Hepatic stellate cell (primary cell): Measurements from ENCODE around the gene GPR27.
A peak's percentile ranks its signal among the peaks of the same experiment; 100 is the strongest.

Experiments
- DNase-seq: peaks from one replicate; pipeline ENCODE4 v3.0.0; 2011; ENCODE audit warnings: low spot score

GPR27 gene, protein sequence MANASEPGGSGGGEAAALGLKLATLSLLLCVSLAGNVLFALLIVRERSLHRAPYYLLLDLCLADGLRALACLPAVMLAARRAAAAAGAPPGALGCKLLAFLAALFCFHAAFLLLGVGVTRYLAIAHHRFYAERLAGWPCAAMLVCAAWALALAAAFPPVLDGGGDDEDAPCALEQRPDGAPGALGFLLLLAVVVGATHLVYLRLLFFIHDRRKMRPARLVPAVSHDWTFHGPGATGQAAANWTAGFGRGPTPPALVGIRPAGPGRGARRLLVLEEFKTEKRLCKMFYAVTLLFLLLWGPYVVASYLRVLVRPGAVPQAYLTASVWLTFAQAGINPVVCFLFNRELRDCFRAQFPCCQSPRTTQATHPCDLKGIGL

DNA sequence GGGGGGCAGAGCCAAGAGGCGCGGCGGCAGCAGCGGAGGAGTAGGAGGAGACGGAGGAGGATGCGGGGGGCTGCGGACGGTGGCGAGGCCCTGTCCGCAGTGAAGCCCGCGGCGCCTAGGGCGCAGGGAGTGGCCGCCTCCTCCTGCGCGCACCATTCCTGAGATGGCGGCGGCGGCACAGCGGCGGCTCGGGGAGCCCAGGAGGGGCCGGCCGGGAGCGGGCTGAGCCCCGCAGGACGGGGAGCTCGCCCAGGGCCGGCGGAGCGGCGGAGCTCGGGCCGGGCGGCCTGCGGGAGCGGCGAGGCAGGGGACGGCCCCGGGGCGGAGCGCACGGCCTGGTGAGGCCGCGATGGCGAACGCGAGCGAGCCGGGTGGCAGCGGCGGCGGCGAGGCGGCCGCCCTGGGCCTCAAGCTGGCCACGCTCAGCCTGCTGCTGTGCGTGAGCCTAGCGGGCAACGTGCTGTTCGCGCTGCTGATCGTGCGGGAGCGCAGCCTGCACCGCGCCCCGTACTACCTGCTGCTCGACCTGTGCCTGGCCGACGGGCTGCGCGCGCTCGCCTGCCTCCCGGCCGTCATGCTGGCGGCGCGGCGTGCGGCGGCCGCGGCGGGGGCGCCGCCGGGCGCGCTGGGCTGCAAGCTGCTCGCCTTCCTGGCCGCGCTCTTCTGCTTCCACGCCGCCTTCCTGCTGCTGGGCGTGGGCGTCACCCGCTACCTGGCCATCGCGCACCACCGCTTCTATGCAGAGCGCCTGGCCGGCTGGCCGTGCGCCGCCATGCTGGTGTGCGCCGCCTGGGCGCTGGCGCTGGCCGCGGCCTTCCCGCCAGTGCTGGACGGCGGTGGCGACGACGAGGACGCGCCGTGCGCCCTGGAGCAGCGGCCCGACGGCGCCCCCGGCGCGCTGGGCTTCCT is at the start of gene GPR27:
GPR27 (plus strand) TSS at position 155 of the 909 bp plus-strand sequence; CDS start at position 350, 195 bp downstream.
- no peak for DNase-seq

DNA sequence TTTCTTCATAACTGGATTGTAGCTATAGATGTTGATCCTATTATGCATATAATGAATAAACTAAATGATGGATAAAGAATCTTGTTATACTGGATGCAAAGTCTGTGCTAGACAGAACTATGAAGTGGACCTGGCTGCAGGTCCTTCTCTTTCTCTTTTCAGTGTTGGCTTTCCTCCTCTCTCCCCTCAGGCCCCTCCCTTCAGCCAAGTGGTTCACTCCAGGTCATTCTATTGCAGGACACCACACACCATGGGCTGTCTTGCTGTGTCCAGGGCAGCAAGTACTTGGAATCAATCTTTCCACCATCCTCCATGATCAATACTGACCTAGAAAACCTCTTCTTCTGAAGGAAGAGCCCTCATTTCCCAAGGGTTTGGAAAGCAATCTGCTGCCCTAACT is 48.7 kb upstream of the GPR27 start:
- no peak for DNase-seq

DNA sequence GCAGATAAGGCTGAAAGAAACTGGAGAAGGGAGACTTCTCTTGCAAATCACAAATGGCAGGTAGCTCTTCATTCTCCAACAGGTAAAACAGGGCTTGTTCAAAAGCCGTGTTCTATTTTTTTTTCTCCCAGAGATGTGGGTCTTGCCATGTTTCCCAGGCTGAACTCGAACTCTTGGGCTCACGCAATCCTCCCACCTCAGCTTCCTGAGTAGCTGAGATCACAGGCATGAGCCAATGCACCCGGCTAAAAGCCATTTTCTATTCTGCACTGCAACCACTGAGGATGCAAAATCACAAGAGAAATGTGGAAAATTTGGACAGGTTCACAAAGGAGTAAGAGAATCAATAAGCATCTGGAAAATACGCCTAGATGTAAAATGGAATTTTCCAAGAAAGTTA is 48.0 kb upstream of the GPR27 start:
- DNase-seq, result no peak

DNA sequence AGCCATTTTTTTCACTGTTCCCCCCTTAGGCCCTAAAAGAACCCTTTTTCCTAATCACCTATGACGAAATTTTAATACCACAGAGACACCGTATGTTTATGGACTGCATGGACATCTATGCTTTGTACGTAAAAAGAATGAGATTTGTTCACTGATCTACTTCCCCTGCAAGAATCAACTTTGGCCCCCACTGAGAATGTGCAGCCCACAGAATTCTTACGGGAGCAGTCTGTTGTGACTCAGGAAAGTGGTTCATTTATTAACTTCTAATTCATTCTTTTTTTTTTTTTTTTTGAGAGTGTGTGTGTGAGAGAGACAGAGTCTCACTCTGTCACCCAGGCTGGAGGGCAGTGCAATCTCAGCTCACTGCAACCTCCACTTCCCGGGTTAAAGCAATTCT is 46.1 kb upstream of the GPR27 start:
- no peak for DNase-seq

DNA sequence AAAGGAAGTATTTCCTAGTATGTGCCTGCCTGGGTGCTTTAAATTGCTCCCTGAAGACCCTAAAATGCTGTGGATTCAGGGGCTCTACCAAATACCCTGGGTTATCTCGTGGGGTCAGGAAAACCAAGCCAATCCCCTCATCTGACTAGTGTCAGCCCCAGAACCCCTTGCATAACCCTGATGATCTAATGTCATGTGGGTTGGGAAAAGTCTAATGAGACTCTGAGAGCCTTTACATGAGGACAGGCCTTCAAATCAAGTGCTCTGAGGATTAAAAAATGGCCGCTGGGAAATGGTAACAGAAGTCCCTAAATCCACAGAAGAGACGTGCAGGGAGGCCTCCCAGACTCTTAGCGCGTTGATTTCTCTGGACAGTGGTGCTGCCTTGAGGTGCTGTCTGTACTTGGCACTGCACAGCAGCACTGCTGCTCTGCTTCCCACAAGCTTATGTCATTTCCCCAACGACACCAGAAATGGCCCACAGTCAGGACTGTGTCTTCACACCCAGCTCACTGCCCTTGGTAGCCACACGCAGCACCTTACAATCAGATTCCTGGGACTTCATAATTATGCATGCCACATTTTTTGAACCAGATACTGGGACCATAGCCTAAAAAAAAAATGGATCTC is 45.1 kb upstream of the GPR27 start:
- DNase-seq, result no peak

DNA sequence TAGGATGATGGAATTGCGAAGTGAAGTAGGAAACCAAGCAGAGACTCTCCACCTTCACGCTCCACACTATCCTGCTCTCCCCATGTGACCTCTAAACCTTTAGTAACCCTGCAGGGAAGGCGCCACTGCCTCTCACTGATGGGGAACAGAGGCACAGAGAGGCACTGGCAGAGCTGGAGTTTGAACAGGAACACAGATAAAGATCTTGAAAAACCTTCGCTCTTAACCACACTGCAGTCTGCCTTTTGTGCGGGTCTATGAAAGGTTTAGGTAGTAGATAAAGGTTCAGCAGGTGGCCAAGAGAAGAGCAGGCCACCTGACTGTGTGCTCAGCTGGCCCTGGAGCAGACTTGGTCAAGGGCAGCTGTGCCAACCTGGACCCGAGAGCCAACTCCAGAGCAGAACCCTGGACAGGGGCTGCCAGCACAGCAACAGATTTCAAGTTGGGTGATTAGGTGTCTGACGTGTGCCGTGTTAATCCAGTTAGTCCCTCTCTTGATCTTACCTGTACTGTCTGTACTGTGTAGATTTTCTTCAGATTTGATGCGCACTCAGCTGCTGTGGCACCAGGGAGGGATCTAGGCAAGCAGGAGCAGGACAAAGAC is 43.6 kb upstream of the GPR27 start:
- DNase-seq, result no peak

DNA sequence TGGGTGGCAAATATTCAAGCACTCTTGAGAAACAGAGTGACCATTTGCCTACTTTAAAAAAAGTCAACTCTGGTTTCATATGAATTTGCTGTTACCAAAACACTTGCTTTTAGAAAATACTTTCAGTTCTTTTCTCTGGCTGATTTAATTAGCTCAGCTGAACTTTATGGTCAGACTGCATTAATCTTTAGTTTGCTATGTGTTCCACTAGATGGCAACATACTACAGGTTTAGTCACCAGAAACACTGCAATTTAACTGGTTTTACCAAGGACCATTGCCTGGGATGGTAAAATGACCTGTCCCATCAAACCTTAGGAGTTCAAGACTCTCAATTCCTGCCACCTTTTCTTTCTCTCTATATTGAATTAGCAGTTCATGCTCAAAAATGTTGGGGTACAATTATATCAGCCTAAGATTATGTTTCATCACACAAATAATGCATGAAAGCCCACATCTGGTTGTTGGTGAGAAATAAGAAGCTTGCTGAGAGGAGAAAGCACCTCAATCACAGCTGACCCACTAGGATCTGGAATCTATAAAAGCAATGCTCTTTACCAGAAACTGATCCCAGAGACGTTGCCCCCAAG is 42.7 kb upstream of the GPR27 start:
- peak; percentile 53 for DNase-seq

DNA sequence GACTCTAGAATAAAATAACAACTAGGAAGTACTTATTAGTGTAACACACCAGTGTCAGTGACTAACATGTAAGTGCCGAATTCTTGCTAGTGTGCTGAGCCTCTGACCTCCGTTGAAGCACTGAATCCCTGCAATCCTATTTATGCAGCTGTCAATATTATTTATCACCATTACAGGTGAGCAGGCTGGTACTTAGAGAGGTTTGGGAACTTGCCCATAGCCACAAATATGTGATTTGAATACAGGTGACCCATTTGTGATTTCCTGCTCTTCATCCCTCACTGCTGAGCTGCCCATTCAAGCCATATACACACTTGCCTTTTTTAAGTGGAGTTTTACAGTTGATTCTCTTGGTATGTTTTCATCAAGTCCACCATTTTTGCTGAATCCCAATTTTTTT is 40.6 kb upstream of the GPR27 start:
- DNase-seq, result no peak

DNA sequence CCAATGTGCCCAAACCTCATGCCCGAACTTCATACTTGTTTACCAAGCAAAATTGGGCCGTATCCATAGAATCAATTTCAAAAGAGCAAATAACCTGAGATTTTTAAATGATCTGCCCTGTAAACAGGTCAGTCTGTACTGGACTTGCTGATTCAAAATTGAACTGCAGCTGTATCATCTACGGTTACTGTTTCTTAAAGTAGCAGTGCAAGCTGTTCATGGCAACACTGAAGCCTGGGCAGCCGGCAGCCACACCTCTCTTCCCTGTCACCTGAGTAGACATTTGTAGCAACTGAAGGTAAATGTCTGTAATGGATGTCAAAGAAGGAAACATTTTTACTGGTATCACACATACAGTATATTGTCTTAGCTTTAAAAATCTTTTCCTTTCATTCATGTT is 39.1 kb upstream of the GPR27 start:
- DNase-seq, result no peak

DNA sequence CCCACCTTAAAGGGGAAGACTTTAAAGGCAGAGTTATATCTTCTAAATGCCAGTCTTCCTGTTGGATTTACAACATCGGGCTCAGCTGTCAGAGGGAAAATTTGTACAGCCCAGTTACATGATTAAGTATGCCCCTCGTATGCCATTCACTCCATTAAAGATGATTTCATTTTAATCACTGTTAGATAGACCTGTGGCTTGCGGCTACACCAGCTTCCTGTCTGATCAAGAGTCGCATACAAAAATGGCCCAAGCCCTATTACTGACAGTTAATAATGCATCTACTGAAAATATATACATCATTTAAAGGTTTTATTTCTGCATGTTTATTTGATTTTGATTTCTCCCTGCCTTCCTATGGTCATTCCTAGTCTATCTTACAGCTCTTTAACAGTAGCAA is 35.6 kb upstream of the GPR27 start:
- DNase-seq, result no peak

DNA sequence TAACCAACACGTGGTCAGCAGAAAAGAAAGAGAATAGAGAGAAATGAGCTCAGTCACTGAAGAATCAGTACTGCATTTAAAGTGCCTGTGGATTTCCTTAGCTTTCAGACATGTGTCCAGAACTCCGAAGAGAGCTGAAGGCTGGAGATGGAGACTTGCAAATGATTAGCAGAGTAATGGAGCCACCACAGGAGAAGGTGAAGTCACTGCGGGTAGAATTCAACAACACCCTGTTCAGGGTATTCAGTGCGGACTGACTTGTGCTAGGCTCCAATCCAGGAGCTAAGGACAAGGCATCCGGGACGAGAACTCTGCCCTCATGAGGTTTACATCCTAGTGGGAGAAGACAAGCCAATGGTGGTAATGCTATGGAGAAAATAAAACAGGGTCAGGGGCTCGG is 32.7 kb upstream of the GPR27 start:
- no peak for DNase-seq

DNA sequence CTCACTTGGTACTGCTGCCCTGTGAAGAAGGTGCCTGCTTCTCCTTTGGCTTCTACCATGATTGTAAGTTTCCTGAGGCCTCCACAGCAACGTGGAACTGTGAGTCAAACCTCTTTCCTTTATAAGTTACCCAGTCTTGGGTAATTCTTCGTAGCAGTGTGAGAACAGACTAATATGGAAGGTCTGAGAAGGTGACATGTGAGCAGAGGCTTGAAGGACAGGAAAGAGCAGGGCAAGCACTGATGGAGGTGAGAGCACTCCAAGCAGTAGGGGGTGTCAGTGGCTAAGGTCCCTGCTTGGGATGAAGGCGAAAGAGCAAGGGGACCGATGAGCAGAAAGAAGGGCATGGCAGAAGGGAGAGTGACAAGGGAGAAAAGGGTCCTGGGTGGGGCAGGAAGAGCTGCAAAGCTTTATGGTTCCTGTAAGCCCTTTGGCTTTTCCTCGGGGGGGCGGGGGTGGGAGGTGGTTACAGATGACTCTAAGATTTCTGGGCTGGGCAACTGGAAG is 32.0 kb upstream of the GPR27 start:
- no peak for DNase-seq

DNA sequence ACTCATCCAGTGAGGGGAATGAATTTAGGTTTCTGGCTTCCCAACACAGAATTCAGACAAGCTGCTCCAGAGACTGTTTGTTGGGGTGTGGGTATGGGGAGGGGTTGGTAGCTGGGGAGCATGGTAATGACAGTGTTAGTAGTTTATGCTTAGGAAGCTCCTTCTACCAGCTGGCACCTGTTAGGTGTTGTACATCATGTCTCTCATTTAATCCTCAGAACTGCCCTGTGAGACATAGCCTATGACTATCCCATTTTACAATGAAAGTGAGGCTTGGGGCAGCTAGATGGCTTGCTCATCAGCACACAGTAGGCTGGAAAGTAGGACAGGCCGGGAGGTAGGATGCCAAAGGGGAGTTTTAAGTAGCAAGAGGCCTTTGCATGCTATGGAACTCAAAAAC is 31.0 kb upstream of the GPR27 start:
- no peak for DNase-seq

DNA sequence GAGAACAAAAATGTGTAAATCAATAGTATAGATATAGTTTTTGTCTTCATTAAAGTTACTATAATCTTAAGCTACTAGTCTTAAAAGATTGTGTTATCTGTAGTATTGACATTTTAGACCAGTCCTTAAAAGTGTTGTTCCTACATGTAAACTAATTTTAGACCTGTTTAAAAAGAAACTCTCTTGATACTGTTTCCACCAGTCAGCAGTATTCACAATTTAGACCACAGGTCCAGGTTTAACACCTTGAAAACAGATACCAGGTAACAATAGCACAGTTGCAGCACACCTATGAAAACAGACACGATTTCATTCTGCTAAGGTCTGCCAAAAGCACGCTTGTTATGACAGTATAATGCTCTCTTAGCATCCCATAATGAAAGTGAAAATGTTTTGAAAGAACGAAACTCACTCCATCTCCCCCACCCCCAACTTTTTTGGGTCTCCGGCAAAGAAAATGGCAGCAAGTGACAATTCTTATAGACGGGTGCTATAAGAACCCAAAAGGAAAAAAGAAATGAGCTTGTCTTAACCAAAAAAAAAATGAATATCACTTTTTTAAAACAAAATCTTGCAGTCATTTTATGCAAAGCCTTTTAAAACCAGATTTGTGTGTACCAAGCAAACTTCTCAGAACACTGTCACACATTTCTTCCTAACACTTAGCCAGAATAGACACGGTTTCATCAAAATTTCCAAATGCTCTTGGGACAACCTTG is 30.0 kb upstream of the GPR27 start:
- no peak for DNase-seq

DNA sequence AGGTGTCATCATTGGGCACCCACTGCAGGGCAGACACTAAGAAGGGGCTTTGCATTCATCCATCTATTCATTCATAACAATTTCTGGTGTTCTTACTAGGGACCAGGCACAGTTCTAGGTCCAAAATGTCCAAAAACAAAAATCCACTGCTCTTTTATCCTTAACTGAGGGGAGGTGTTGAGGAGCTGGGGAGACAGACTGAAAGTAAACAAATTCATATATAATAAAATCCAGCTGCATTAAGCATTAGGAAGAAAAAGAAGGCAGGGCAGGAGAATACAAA is 29.5 kb upstream of the GPR27 start:
- DNase-seq, result no peak

DNA sequence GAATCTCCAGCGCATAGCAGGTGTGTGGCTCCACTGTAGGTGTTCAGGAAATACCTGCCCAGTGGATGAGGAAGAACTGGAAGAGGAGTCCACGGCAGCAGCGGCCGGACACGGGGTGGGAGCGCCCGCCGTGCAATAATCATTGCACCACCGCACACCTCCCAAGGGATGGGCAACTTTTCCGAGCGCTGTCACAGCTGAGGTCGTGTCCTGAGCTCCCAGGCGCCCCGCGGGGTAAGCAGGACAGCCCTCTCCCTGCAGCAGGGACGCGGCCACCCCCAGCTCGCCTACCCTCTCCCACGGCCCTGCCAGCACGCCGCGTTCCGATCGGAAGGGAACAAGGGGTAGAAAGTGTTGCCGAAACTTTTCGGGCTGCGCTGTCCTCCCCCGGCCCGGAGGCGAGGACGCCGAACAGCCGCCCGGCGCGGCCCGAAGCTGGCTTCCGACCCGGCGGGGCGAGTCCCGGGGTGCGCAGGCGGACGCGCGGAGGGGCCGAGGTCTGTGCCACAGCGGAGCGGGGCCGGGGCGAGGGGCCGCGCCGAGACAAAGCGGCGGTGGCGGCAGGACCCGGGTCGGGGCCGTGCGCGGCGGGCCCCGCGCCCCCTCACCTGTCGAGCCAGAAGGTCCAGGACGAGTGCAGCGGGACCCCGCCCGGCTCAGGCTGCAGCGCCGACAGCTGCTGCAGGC is 28.9 kb upstream of the GPR27 start:
- peak; percentile 43 for DNase-seq

DNA sequence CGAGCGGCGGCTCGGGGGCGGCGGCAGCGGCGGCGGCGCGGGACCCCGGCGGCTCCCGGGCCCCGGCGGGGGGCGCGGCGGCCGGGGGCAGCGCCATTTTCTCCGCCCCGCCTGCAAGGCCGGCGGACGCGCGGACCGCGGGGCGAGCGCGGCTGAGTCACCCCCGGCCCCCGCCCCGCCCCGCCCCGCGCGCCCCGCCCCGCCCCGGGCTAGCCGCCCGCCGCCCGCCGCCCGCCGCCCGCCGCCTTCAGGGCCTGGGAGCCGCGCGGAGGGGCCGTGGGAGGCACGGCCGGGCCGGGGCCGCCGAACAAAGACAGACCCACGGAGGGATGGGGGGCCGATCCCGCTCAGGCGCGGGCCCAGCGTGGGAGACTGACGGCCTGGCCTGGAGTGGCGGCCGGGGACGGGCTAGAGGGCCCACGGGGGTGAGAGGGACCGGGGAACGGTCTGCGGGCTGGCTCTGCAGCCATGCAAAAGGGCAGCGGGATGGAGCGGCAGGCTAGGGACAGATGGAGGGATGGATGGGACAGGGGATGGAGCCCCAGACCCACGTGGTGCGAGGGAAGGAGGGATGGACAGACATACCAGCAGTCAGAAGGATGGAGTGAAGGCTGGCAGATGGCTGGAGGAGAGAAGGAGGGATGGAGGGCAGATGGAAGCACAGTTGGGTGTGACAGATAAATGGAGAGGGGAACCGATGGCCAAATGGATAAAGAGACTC is 28.2 kb upstream of the GPR27 start, which contains the start of gene EIF4E3:
EIF4E3 (minus strand) TSS at position 132 of the 721 bp plus-strand sequence; CDS start at position 97, 35 bp downstream.
- peak; percentile 71 for DNase-seq

DNA sequence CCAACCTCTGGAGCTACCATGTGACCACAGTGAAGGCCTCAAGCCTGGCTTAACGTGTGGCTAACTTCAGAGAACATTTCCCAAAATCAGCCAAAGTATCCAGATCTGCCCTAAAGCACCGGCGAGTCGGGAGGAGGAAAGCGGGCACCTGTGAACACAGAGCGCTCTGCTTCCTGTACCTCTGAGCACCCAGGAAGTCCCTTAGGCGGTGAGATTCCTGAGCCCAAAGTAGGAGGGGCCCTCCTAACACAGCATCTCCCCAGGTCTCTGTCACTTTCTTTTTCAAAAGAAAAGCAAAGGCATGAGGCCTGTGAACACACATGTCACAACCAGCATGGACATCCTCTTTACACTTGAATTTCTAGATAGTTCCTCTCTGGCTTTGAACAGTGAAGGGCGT is 27.5 kb upstream of the GPR27 start:
- no peak for DNase-seq

DNA sequence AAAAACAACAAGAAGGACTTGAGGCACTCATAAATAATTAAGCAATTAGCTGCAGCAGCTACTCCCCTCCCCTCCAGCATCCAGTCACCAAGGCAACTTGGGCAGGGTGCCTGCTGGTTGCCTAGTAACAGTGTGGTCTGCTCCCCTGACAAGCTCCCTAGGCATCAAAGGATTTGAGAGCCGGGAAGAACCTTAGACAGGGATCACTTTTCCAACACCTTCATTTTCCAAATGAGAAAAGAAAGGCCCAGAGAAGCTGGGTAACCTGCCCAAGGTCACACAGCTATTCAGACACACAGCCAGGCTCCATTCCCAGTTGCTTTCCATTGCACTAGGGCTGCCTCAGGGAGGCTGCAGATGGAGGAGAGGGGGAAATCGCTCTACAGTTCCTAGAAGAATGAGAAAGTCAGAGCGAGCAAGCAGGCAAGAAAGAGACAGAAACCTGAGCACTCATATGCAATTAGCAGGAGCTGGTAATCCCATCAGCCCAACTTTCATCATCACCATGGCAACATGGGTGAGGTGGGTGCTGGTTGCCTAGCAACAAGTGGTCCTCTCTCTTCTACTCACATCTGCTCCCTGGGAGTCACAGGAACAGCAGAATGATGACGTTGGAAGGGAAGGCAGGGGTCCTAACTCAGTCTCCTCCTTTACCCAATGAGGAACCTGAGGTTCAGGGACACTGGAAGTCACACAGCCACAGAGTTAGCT is 24.9 kb upstream of the GPR27 start:
- no peak for DNase-seq
